Activated naive CD8-positive, alpha-beta T cell treated with anti-CD3 and anti-CD28 coated beads for 36 hours (primary cell): ENCODE measurements around the gene FAM50A. TPM values are rescaled to one million over a fixed set of nuclear protein-coding genes. Genes with fewer than 3 reads are reported as not detected.

Experiments
- DNase-seq: peaks from one replicate; pipeline ENCODE4 v3.0.0; 2021
- H3K27ac Mint-ChIP-seq: one replicate; pipeline ENCODE4 v1.8.0; 2022; ENCODE audit warnings: mild to moderate bottlenecking, moderate library complexity, mixed read lengths
- H3K27me3 Mint-ChIP-seq: one replicate; pipeline ENCODE4 v1.8.0; 2022; ENCODE audit warnings: mild to moderate bottlenecking, mixed read lengths
- H3K36me3 Mint-ChIP-seq: one replicate; pipeline ENCODE4 v1.8.0; 2021; ENCODE audit warnings: mild to moderate bottlenecking, mixed read lengths
- H3K4me1 Mint-ChIP-seq: one replicate; pipeline ENCODE4 v1.8.0; 2021; ENCODE audit warnings: mixed read lengths
- H3K4me3 Mint-ChIP-seq: one replicate; pipeline ENCODE4 v1.8.0; 2022; ENCODE audit warnings: mild to moderate bottlenecking, moderate library complexity, mixed read lengths
- H3K9me3 Mint-ChIP-seq: one replicate; pipeline ENCODE4 v1.8.0; 2022; ENCODE audit warnings: mixed read lengths
- total RNA-seq, 2 experiments: library from RNA; stranded (reverse); gene quantifications; one replicate each; pipeline ENCODE4 v1.2.3, GENCODE V29; 2021

The FAM50A gene
- total RNA-seq, 2 experiments from 2014 or later = 45.3 to 46.4 TPM

GRCh38 chrX:154430916-154431315 is 13.0 kb upstream of the FAM50A start:
- Mint-ChIP-seq H3K4me1 (peaks cover 14% of the 10 kb centered on the region), H3K4me3 (no peak overlapping the region), H3K27ac (peak overlapping the region; percentile 60), H3K27me3 (no peaks in the 10 kb centered on the region), H3K36me3 (no peaks in the 10 kb centered on the region), H3K9me3 (no peaks in the 10 kb centered on the region)
- DNase-seq = no peak

DNA sequence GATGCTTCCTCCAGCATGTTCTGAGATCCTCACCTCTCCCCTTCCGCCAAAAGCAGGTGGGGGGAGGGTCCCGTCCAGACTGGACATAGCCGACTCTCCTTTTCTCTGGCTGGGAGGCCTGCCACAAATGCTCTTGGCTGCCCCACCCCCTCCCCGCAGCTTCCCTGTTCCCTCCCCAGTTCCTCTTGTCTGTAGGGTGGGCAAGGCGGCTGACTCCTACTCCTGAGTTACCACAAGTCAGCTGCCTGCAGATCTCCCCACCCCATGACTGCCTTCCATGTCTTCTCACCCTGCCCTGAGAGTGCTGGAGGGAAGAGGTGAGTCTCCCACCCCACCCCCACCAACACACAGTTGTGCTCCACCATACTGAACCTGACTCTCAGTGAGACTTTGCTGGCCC is 12.6 kb upstream of the FAM50A start:
- Mint-ChIP-seq H3K27ac (no peak overlapping the region), H3K36me3 (peaks cover 3% of the 10 kb centered on the region), H3K9me3 (no peaks in the 10 kb centered on the region), H3K27me3 (no peaks in the 10 kb centered on the region), H3K4me1 (peaks cover 17% of the 10 kb centered on the region), H3K4me3 (no peak overlapping the region)
- DNase-seq = no peak

DNA sequence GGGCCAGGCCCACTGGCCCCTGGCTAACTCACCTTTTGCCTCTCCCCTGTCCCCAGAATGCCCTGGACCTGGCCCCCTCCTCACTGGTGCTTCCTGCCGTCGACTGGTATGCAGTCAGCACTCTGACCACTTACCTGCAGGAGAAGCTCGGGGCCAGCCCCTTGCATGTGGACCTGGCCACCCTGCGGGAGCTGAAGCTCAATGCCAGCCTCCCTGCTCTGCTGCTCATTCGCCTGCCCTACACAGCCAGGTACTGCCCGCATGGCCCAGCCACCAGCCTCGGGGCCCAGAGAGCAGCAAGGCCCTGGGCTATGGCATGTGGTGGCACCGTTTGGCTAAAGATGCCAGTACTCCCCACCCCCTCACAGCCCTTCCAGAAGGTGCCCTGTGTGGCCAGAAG is 11.7 kb upstream of the FAM50A start:
- Mint-ChIP-seq H3K36me3 (peaks cover 5% of the 10 kb centered on the region), H3K4me3 (no peak overlapping the region), H3K27me3 (no peaks in the 10 kb centered on the region), H3K9me3 (no peaks in the 10 kb centered on the region), H3K4me1 (peaks cover 18% of the 10 kb centered on the region), H3K27ac (no peak overlapping the region)
- DNase-seq = no peak

GRCh38 chrX:154433605-154434004 is 10.3 kb upstream of the FAM50A start:
- DNase-seq = no peak
- Mint-ChIP-seq H3K27ac (no peak overlapping the region), H3K36me3 (peaks cover 5% of the 10 kb centered on the region), H3K27me3 (no peaks in the 10 kb centered on the region), H3K4me3 (no peak overlapping the region), H3K4me1 (peaks cover 24% of the 10 kb centered on the region), H3K9me3 (no peaks in the 10 kb centered on the region)

- H3K9me3 Mint-ChIP-seq = no peaks in the 10 kb centered on the region
- H3K4me1 Mint-ChIP-seq = peaks cover 23% of the 10 kb centered on the region
- peaks cover 5% of the 10 kb centered on the region for H3K36me3 Mint-ChIP-seq
- no peak overlapping the region for H3K4me3 Mint-ChIP-seq
- no peak overlapping the region for H3K27ac Mint-ChIP-seq
- H3K27me3 Mint-ChIP-seq = no peaks in the 10 kb centered on the region
- no peak for DNase-seq
These were observed 9.4 kb upstream of the FAM50A start for GRCh38 chrX:154434394-154435168.

DNA sequence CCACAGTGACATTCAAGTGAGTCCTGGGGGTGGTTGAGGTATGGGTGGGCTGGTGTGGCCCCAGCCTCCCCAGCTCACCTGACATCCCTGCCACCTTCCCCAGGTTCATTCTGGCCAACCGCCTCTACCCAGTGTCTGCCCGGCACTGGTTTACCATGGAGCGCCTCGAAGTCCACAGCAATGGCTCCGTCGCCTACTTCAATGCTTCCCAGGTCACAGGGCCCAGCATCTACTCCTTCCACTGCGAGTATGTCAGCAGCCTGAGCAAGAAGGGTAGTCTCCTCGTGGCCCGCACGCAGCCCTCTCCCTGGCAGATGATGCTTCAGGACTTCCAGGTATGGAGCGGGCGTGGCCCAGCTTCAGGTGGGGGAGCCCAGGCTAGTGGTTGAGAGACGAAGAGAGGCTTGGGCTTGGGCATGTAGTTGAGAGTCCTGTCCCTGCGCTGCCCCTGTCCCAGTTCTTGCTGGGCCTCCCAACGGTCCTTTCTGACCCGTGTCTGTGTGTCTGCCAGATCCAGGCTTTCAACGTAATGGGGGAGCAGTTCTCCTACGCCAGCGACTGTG is 8.7 kb upstream of the FAM50A start:
- Mint-ChIP-seq H3K36me3 (peaks cover 5% of the 10 kb centered on the region), H3K27me3 (no peaks in the 10 kb centered on the region), H3K4me3 (no peak overlapping the region), H3K4me1 (peaks cover 19% of the 10 kb centered on the region), H3K27ac (no peak overlapping the region), H3K9me3 (no peaks in the 10 kb centered on the region)
- no peak for DNase-seq

DNA sequence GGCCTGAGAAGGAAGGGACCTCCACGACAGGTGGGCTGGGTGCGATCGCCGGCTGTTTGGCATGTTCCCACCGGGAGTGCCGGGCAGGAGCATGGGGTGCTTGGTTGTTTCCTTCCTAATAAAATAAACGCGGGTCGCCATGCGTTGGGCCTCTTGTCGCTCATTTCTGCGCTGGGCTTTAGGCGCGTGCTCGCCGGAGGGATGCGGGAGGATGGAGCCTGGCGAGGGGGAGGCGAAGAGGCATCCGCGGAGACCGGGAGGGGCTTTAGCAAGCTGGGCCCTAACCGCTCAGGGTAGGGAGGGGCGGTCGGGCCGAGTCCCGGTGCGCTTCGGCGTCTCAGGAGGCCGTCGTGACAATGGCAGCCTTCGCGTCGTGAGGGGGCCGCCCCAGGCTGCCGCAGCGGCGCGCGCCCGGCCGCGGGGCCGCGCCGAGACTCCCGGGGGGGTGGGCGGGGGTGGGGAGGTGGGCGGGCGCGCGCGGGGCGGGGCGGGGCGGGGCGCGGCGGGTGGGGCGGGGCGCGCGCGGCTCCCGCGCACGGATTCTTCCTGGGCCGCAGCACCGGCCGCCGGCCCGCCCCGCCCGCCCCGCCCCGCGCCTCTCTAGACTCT is 7.5 kb upstream of the FAM50A start:
- Mint-ChIP-seq H3K36me3 (peaks cover 5% of the 10 kb centered on the region), H3K27ac (peak overlapping the region; percentile 90), H3K4me3 (peak overlapping the region; percentile 79), H3K9me3 (no peaks in the 10 kb centered on the region), H3K27me3 (no peaks in the 10 kb centered on the region), H3K4me1 (peaks cover 18% of the 10 kb centered on the region)
- DNase-seq = peak; percentile 58

GRCh38 chrX:154436983-154437752 is 6.8 kb upstream of the FAM50A start, which contains the start of gene GDI1:
GDI1 (plus strand) TSS chrX:154437154; CDS start chrX:154437255, 101 bp downstream.
- peaks cover 5% of the 10 kb centered on the region for H3K36me3 Mint-ChIP-seq
- H3K27ac Mint-ChIP-seq = peak within 1 kb of the TSS; percentile 90

GRCh38 chrX:154437971-154438893 is 5.7 kb upstream of the FAM50A start:
- H3K4me1 Mint-ChIP-seq = peaks cover 18% of the 10 kb centered on the region
- no peak for DNase-seq
- H3K9me3 Mint-ChIP-seq = no peaks in the 10 kb centered on the region
- peaks cover 5% of the 10 kb centered on the region for H3K36me3 Mint-ChIP-seq
- peak overlapping the region; percentile 81 for H3K27ac Mint-ChIP-seq
- no peaks in the 10 kb centered on the region for H3K27me3 Mint-ChIP-seq
- peak overlapping the region; percentile 86 for H3K4me3 Mint-ChIP-seq

More at GRCh38 chrX:154436983-154437752, 6.8 kb upstream of the FAM50A start, which contains the start of gene GDI1:
- Mint-ChIP-seq H3K9me3 (no peaks in the 10 kb centered on the region), H3K4me3 (peak within 1 kb of the TSS; percentile 86), H3K4me1 (peaks cover 18% of the 10 kb centered on the region), H3K27me3 (no peaks in the 10 kb centered on the region)
- DNase-seq = peak; percentile 58

DNA sequence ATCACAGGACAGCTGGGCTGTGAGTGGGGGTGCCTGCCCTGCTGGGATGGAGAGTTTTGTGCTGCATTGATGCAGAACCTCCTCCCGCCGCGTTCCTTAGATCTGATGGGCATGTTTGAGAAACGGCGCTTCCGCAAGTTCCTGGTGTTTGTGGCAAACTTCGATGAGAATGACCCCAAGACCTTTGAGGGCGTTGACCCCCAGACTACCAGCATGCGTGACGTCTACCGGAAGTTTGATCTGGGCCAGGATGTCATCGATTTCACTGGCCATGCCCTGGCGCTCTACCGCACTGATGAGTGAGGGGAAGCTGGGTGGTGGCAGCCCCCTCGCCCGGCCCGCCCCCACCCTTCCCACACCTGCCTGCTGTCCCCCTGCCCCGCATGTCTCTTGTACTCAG is 4.1 kb upstream of the FAM50A start:
- Mint-ChIP-seq H3K36me3 (peaks cover 5% of the 10 kb centered on the region), H3K27ac (no peak overlapping the region), H3K4me1 (peaks cover 18% of the 10 kb centered on the region), H3K27me3 (no peaks in the 10 kb centered on the region), H3K9me3 (no peaks in the 10 kb centered on the region), H3K4me3 (no peak overlapping the region)
- DNase-seq = no peak

GRCh38 chrX:154440623-154441357 is 3.2 kb upstream of the FAM50A start:
- H3K4me3 Mint-ChIP-seq = no peak overlapping the region
- no peaks in the 10 kb centered on the region for H3K9me3 Mint-ChIP-seq
- DNase-seq = no peak
- no peaks in the 10 kb centered on the region for H3K27me3 Mint-ChIP-seq
- H3K4me1 Mint-ChIP-seq = peaks cover 18% of the 10 kb centered on the region
- H3K27ac Mint-ChIP-seq = peak overlapping the region; percentile 42
- H3K36me3 Mint-ChIP-seq = peaks cover 5% of the 10 kb centered on the region

DNA sequence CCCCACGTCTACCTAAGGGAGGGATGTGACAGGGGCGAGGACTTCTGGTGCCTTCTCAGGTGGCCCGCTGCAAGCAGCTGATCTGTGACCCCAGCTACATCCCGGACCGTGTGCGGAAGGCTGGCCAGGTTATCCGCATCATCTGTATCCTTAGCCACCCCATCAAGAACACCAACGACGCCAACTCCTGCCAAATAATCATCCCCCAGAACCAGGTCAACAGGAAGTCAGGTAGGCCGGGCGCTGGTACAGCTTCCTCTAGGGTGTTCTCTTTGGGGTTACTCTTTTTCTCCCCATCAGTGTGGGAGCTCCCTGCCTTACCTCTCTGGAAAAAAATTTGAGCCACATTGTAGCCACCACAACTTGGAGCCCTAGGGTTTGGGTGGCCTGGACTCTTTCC is 2.4 kb upstream of the FAM50A start:
- no peaks in the 10 kb centered on the region for H3K27me3 Mint-ChIP-seq
- no peaks in the 10 kb centered on the region for H3K9me3 Mint-ChIP-seq
- no peak for DNase-seq
- no peak overlapping the region for H3K27ac Mint-ChIP-seq
- no peak overlapping the region for H3K4me3 Mint-ChIP-seq
- H3K36me3 Mint-ChIP-seq = no peaks in the 10 kb centered on the region
- H3K4me1 Mint-ChIP-seq = peaks cover 13% of the 10 kb centered on the region

- Mint-ChIP-seq H3K27me3 (no peaks in the 10 kb centered on the region), H3K9me3 (no peaks in the 10 kb centered on the region), H3K4me3 (no peak overlapping the region), H3K36me3 (no peaks in the 10 kb centered on the region), H3K27ac (no peak overlapping the region), H3K4me1 (peaks cover 13% of the 10 kb centered on the region)
- no peak for DNase-seq
These were observed 1.8 kb upstream of the FAM50A start for GRCh38 chrX:154441984-154442707.
